Eye (tissue), 1 donor: ENCODE data around the gene CIB4.
A peak's percentile ranks its signal among the peaks of the same experiment; 100 is the strongest.
"Not testable (repeated sequence)": the region's sequence is repeated elsewhere in the genome, so short reads cannot be mapped to it uniquely, and the experiment has no call there.

Source experiments
- DNase-seq: peaks from one replicate; pipeline ENCODE4 v3.0.0-alpha.2; 2015

CIB4 gene

DNA sequence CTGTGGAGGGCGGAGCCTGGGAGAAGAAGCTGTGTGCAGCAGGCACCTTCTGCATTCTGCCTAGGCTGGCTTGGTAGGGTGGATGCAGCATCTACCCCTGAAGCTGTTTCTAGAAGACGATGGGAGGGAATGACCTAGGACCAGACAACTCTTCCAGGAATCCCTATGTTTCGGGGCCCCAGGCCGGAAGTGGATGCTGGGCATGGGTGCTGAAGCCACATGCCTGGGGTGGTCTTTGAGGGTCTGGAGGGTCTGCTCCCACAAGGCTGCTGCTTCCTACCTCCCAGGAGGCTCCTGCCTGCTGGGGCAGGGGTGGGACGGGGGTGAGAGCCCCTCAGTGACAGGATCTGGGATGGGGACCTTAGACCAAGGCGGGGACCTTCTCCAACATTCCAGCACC, 61.0 kb downstream of the CIB4 start:
- DNase-seq, result no peak

DNA sequence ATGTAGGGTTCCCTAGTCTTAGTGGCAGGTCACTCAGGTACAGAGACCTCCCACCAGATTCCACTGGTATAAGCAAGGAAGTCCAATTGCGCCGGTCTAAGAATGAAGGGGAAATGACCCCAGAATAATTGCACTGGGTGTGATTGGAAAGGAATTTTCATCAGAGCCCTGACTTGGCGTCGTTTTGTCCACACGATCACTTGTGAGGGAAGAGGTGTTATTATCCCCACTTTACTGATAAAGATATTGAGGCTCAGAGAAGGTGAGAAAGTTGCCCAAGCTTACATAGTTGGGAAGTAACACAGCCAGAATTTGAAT, 61.5 kb downstream of the CIB4 start:
- DNase-seq, result no peak

DNA sequence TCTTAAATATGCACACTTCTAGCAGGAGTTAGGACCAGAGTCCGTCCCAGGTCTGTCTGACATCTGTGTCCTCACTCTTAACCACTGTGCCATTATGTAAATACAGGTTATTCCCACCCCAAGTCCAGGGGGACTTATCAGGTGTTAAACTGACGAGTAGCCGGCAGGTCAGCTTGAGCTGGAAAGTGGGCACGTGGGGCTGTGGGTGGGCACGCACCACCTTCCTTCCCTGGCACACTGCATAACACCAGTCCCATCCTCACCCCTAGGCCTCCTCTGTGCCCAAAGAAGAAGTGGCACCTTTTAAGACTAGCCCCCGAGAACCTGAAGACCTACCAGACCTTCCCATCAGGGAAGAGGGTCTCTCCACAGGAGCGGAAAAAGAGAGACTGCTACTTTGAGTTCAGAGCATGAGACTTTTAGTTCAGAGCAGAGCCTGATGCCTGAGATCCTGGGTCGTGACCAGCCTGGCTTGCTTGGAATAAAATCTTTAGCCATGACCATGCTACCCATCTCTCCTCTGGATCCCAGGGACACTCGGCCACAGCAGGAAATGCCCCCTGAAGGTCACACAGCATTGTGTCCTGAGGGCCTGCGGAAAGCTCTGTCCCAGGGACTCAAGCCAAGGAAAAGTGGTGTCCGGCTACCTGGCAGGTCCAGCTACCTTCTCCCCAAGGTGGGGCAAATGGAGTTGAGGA, 62.0 kb downstream of the CIB4 start:
- DNase-seq, result no peak

DNA sequence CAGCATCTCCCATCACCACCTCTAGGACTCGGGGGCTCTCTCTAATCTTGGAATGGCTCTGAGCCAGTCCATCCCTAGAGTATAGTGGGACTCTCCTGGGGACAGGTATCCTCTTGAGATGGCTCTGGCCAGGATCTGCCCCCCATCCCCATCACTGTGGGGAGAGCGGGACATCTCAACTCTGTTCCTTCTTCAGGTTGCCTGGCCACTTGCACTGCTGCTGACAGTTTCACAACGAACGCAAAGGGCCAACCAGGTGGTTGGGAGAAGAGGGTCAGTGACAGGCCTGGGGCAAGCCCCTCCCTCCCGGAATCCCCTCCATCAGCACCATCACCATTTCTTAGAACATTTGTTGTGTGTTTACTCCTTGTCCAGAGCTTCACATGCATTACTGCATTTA, 62.6 kb downstream of the CIB4 start:
- DNase-seq, result no peak

DNA sequence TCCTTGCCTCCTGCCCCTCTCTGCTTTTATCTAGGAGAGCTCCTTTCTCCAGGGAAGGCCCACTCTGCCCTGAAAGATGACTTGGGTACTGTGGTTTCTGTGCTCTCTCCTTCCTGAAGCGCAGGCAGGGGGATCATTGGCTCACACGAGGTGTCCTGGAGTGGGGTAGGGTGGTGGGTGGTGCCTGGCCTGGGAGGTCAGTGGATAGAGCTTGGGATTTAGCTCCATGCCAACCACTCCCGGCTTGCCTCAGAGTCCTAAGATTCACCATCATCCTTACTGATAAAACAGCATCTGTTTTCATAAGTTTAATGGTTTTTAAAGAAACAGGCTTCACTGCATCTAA, 63.1 kb downstream of the CIB4 start:
- no peak for DNase-seq

DNA sequence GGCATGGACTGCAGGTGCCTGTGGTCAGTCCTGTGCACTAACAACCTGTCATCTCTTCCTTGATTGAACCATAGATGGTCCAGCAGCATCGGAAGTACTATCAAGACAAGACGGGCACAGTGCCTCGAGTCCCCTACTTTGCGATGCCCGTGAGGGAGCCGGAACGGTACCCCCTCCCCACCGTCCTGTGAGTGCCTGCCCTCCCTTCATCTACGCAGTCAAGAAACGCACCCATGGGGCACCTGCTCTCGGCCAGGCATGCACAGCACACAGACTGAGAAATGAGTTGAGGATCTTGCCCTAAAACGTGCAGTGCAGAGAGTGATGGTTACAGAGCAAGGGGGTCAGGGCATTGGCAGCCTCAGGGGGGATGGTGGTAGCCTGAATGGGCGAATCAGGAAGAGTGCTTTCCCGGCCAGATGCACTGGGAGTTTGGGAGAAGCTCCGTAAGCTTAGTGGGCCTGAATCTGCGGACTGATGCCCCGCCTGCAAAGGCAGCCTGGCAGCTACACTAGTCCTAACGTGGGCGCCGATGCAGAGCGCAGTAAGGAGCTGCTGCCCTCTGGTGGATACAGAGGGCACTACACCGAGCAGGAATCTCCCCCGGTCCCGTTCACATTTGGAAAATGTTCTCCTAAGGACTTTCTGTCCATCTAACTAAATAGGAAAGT, 63.6 kb downstream of the CIB4 start:
- DNase-seq, result peak; percentile 78

DNA sequence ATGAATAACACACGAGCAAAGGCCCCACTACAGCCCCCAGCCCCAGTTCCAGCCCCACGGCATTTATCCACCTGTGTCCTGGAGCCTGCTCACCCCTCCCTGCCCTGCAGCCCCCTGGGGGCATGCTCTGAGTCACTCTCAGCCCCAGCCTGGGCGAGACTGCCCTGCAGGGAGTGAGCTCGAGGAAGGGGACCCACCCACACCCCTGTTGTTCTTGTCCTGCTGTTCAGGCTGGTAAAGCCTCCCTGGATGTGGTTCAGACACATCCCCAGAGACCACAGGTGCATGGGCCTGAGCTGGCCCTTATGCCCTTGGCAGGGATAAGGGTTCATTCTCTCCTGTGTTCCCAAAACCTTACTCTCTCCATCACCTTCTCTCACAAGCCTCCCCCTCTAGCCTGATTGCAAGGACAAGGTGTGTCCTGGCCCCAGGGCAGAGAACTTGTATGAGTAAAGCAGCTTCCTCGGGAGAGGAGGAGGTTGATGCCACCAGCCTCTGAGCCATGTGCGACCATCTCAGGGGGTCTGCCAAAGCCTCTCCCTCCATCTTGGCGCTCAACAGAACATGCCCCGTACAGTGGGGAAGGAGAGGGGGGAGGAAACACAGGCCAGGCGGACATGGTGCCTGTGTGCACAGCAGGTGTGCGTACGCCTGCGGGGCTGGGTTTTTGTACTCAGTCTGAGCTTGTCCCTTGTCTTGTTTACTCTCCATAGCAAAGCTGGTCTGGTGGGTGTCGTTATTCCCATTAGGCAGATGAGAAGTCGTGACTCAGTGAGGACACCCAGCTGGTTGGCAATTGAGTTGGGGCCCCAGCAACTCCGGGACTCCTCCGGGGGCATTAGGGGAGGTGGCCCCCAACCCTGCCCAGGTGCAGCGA, 64.4 kb downstream of the CIB4 start:
- DNase-seq, result no peak

DNA sequence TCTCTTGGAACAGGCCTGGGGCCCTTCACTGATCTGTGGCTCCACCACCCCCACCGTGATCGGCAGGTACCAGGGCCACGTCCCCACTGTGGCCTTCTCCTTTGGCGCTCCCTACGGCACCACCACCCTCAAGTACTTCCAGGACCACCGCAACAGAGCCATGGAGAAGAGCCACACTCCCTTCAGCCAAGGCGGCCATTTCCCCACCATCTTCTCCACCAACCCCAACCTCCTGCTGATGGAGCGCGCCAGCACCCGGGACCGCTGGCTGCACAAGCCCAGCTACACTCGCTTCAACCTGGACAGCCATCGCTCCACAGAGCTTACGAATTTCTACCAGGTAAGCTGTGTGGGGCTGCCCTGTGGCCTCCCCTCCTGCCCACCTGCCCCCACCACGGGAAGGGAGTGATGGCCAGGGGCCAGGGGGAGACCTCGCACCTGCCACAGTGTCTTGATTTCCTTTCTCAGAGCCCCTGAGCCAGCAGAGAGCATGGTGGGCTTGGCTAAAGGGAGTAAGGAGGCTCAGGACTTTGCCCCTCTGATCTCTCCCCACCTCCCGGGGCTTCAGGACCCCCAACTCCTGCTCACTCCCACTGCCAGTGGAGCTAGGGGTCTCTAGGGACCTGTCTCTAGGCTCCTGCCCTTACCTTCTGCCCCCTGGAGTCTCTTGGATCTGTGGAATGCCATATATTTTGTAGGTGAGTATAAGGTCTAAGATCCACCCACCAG, 65.2 kb downstream of the CIB4 start:
- DNase-seq, result no peak

DNA sequence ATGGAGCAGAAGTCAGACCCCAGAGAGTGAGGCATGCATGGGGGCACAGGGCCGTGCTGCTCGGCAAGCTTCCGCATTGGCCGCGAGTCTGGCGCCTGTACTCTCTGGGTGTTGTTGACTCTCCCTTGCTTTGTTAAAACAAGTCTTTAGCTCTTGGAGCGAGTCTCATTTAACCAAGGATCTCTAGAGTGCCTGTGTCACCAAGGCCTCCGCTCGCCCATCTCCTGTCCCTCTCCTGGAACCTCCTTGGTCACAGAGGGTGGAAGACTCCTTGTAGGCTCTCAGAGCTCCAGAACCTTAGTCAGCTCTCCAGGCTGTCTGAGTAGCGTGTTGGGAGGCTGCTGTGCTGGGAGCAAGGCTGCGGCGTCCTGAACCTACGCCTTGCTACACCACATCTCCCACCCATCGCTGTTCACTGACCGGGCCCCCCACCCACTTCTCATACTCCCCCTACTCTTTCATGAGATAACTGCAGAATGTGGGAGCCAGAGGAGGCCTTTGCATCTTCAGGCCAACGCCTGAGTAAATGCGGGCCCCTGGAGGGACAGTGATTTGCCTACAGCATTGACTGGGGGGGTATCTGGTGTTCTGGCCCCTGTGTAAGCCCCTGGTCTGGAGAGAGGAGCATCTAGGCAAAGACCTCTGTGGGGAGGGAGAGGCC, 66.1 kb downstream of the CIB4 start:
- DNase-seq, result no peak

DNA sequence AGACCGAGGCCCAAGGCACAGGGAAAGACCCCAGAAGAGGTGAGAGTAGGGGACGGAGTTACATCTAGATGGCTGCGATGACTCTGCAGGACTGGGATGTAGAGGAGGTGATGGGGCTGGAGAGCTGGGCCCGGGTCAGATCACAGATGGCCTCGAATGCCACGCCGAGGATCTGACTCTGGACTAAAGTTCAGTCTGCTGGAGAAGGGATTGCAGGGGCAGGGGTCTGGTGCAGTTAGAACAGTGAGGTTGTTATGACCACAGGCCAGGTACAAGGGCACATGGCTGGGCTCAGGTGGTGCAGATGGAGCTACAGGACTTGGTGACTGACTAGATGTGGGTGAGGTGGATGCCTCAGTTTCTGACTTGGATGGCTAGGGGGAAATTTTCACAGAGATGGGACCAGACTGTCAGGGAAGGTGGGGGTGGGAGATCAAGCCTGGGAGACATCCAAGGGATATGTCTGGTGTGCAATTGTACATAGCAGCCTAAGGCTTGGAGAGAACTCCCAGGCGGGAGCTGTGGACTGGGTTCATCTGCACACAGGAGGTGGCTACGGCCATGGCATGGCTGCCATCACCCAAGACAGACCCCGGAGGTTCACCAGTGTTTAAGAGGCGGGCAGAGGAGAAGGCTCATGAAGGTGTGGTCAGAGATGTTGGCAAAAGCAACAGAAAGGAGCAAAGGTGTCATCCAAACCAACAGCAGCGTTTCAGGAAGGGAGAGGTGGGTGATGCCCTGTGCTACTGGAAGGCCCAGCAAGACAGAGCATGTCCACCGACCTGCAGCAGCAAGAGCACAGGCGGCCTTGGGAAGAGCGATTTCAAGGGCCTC, 66.9 kb downstream of the CIB4 start:
- DNase-seq, result no peak

DNA sequence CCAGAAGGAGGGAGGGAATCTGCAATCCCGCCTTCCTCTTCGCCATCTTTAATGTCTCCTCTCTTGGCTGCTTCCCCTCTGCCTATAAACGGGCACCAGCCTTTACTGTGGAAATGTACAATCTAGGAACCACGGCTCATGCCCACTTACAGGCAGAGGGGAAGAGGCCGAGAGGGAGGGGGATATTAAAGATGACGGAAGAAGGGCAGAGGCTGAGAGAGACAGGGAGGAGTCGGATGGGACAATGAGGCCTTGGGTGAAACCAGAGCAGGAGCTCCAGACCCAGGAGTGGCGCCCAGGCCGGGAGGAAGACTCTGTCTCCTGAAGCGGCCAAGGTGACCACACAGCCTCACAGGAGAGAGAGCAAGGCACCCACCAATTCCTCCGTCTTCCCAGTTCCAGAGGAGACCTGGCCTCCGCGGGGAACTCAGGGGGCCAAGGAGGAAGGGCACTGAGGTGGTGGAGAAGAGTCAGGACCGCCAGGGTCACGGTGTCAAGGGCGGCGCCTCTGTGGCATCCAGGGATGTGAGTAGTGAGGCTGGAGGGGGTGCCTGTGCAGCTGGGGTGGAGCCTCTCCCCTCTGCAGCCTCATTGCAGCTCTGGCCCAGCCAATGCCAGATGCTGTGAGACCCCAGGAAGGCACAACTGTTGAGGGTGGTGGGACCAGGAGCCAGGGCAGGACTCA, 67.8 kb downstream of the CIB4 start:
- DNase-seq, result no peak

DNA sequence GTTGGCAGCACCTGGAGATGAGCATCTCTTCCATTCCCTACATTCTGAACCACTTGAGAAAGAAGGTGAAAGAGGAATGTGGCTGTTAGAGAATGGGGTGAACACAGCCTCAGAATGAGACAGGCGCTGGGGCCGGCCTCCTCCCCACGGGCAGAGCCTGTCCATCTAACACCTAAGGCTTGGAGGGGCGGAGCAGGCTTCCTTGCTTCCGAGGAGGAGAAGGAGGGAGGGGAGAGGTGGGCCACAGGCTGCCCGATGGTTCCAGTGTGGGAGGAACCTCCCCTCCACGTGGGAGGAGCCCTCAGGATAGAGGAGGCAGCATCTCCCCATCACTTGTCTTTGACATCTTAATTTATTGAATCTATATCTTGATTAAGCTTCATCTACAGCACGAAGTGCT, 68.6 kb downstream of the CIB4 start:
- DNase-seq, result no peak

DNA sequence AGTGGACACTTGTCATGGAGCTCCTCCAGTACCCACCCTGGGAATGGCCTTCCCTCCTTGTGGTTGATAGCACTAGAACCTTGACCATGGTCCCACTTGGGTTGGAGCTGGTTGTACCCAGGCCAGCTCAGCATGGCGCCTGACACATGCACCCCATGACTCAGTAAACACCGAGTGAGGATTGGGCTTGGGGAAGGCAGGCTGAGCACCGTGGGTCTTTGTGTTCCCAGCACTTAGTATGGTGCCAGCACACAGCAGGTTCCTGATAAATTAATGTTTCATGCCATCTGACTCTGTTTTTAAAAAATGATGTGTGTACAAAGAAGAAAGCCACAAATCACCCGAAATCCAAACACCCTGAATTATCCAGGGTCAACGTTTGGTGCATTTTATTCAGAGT, 69.8 kb downstream of the CIB4 start:
- DNase-seq, result no peak

DNA sequence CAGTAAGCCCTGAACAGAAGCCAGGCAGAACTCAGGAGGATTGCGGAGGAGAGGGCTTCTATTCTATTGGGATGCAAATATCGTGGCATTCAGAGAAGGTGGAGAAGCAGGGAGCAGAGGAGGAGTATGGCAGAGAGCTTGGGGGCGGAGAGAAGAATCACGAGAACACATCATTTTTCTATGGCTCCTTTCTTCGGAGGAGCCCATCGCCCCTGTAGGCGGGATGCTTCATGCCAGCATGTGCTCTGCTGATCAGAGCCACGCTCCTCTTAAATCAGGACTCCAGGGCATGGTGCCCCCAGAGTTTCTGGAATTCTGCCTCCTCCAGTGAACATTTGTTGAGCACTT, 71.1 kb downstream of the CIB4 start:
- DNase-seq, result no peak

DNA sequence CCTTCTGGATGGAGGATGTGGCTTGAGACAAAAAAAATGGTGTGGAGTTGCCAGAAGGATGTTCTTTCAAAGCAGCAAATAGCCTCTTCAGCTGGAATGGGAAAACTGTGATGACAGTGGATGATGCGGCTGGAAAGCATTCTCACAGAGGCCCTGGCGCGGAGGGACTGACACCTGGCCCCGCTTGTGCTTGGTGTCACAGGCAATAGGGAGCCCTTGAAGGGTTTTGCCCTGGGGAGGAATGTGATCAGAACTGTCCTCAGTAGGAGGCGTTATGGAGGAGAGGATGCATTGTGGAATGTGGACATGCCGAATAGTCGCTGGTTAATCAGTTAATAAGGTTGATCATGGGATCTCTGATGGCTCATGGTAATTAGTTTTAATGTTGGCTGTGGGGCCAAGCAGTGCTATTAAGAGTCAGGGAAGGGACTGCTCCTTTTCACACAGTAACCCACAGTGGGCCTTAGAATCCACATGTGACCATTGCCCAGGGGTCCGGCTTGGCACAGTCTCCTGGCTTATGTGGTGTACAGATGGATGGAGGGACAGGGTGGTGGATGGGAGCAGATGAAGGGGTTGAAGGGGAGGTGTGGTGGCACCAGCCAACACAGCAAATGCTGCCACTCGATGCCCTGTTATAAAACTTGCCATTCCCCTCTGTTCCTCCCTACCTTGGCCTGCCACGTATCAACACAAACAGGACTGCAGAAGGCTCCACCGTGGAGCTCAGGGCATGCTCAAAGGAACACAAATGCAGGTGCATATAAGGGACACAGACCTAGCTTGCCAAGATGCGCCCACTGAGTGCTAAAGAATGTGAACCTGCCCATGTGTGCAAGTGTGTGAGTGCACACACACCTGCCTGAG, 71.7 kb downstream of the CIB4 start:
- no peak for DNase-seq

DNA sequence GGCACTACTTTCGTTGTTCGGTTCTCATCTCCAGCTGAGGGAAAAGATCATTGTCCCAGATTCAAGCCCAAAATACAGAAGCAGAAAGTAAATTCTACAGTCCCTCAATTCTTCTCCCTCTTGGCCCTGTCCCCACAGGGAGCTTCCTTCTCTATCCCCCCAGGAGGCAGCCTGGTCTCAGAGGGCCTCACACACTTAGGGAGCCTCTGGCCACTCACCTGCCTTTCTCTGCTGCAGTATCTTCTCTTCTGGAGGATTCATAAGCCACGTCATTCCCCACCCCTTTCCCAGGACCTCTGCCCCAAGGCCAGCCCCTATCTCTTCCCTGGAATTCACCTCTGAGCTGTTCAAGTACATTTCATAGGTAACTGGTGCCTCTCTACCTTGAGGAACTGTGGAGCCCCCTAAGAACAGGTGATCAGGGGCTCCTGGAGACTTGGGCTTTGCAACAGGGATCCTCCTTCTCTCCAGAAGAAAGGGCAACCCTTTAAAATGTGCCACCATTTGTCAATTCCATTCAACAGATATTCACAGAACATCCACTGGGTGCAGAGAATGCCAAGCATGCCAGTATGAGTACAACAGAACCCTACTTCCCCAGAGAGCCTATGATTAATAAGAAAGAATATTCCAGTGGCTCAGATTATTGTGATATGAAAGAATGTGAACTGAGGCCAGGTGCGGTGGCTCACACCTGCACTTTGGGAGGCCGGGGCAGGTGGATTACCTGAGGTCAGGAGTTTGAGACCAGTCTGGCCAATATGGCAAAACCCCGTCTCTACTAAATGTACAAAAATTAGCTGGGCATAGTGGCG, 72.9 kb downstream of the CIB4 start:
- DNase-seq, result no peak

DNA sequence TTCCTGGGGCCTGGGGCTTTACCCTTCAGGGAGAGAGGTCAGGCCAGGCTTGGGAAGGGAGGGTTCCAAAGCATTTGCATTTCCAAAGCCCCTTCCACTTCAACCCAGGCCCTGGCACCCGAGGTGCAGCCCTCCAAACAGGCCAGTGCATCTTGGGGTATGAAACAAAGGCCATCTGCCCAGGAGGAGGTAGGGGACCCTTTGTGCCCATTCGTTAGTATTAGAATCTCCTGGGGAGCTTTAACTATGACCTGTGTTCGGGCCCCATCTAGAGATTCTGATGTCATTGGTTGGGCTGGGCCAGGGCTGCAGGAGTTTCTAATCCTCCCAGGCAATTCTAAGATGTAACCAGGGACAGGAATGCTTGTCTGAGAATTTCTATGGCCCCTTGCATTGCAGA, 73.6 kb downstream of the CIB4 start:
- no peak for DNase-seq

DNA sequence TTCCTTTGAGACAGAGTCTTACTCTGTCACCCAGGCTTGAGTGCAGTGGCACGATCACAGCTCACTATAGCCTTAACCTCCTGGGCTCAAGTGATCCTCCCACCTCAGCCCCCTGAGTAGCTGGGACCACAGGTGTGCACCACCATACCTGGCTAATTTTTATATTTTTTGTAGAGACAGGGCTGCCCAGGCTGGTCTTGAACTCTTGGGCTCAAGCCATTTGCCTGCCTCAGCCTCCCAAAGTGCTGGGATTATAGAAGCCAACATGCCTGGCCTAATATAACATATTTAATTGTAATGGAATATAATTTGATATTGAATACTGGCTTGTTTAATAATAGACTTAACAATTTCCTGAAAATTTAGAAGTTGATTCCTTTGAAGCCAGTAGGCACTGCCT, 74.4 kb downstream of the CIB4 start:
- not testable (repeated sequence) for DNase-seq

DNA sequence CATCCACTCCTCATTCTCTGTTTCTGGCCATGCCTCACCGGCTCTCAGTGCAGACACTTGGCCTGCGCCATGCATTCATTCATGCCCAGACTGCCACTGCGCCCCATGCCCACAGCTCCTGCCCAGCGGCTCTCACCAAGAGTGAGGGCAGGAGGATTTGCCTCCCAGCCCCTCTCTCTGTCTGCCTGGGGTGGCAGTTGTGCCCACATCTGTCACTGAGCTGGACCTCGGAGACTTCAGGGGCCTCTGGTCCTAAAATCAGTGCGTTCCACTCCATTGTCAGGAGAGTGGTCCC, 75.1 kb downstream of the CIB4 start:
- DNase-seq, result no peak

DNA sequence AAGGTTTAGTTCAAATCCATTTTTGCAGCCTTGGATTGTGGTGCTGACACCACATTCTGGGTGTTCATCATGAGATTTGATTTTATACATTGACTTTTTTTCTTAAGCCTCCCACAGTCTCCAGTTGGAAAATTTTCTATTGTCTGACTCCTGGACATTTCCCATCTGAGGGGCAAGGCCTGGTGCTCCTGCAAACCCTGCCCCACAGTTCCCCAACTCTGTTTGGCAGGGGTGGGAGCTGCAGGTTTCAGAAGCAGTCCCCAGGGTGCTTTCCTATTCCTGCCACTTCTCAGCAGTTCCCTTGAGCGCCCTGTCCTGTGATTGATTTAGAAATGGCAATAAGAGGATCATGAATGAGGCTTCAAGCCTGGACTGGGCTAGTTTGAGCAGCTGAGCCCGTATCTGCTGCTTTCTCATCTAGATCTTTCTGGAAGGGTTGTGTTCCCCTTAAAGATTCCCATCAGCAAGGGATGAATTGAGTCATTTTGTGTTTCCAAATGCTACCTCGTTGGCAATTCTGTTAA, 77.0 kb downstream of the CIB4 start:
- no peak for DNase-seq
